H1 (cell line): ENCODE results near the gene PHLDB3. TPM values are rescaled to one million over a fixed set of nuclear protein-coding genes. Genes with fewer than 3 reads are reported as not detected.

Experiments used
- CTCF ChIA-PET: fragments of 300-600 bp; sonication (Branson Sonifier 250); formaldehyde crosslinking; loops from one replicate; lab custom pipeline; 2021; ENCODE audit not compliant: partially characterized antibody; lab: Charles Lee
- POLR2A ChIA-PET: fragments of 300-600 bp; sonication (Branson Sonifier 250); formaldehyde crosslinking; loops from one replicate; lab custom pipeline; 2021; ENCODE audit warnings: inconsistent platforms; ENCODE audit not compliant: partially characterized antibody; lab: Charles Lee
- DNase-seq, 2 experiments: peaks; one replicate each; pipeline versions ENCODE4 v3.0.0 to v3.0.0-alpha.2; 2010 to 2022; ENCODE audit warnings: low spot score in 2 of 2, low read depth in 1 of 2, mixed read lengths in 1 of 2
- FAIRE-seq: peaks from 2 replicates; lab custom pipeline; 2011; peaks lifted over from hg19 to GRCh38; lab: Jason Lieb, UNC
- H2AFZ ChIP-seq: 2 replicates; pipeline ENCODE4 v1.8.1; 2012; ENCODE audit warnings: low read length, inconsistent platforms
- H2AK5ac ChIP-seq: 2 replicates; pipeline ENCODE4 v1.6.1; 2013; ENCODE audit warnings: low read depth, low read length
- H2BK120ac ChIP-seq: replicated peaks from 2 replicates; pipeline ENCODE3; 2013; ENCODE audit warnings: low read depth, low read length, inconsistent platforms
- H2BK12ac ChIP-seq: 2 replicates; pipeline ENCODE4 v1.6.1; 2013; ENCODE audit warnings: low read depth, low read length
- H2BK15ac ChIP-seq: 2 replicates; pipeline ENCODE4 v1.6.1; 2013; ENCODE audit warnings: low read length
- H2BK20ac ChIP-seq: 2 replicates; pipeline ENCODE4 v1.6.1; 2013; ENCODE audit warnings: low read length
- H2BK5ac ChIP-seq: 2 replicates; pipeline ENCODE4 v1.6.1; 2013; ENCODE audit warnings: low read depth, low read length
- H3K14ac ChIP-seq: 2 replicates; pipeline ENCODE4 v1.6.1; 2013; ENCODE audit warnings: inconsistent platforms; ENCODE audit not compliant: insufficient read length
- H3K18ac ChIP-seq: 2 replicates; pipeline ENCODE4 v1.6.1; 2013; ENCODE audit warnings: low read length; ENCODE audit errors: extremely low read depth
- H3K23ac ChIP-seq: 2 replicates; pipeline ENCODE4 v1.6.1; 2013; ENCODE audit warnings: inconsistent platforms; ENCODE audit not compliant: insufficient read length
- H3K23me2 ChIP-seq: 2 replicates; pipeline ENCODE4 v1.6.1; 2013; ENCODE audit warnings: low read depth, low read length
- H3K27ac ChIP-seq: 2 replicates; pipeline ENCODE4 v1.6.1; 2011; ENCODE audit warnings: low read depth, low read length, inconsistent platforms
- H3K27me3 ChIP-seq, 4 experiments: replicated peaks in 1 of 4; 1 replicate in 1 of 4; 2 replicates in 3 of 4; pipeline versions ENCODE4 v1.6.1 to v1.8.1; 2011 to 2013; ENCODE audit warnings: low read length in 3 of 4, mild to moderate bottlenecking in 3 of 4, inconsistent platforms in 2 of 4, mixed read lengths in 2 of 4, moderate library complexity in 1 of 4; ENCODE audit not compliant: control insufficient read depth in 3 of 4, insufficient read depth in 3 of 4; ENCODE audit errors: extremely low read depth in 1 of 4
- H3K36me3 ChIP-seq, 4 experiments: 2 replicates each; pipeline versions ENCODE4 v1.6.1 to v1.8.1; 2011 to 2013; ENCODE audit warnings: mild to moderate bottlenecking in 4 of 4, low read length in 3 of 4, moderate library complexity in 2 of 4, control low read depth in 1 of 4, inconsistent platforms in 1 of 4; ENCODE audit not compliant: insufficient read depth in 4 of 4, control insufficient read depth in 2 of 4
- H3K4ac ChIP-seq: replicated peaks from 2 replicates; pipeline ENCODE3; 2013; ENCODE audit warnings: low read length, low read depth, mixed read lengths, inconsistent platforms; ENCODE audit not compliant: insufficient read length
- H3K4me1 ChIP-seq, 4 experiments: replicated peaks in 1 of 4; 1 replicate in 1 of 4; 2 replicates in 3 of 4; pipeline versions ENCODE4 v1.6.1 to v1.8.1; 2011 to 2013; ENCODE audit warnings: low read length in 3 of 4, inconsistent platforms in 2 of 4, mixed read lengths in 1 of 4; ENCODE audit not compliant: insufficient read depth in 4 of 4, control insufficient read depth in 3 of 4
- H3K4me2 ChIP-seq, 2 experiments: 2 replicates each; pipeline versions ENCODE4 v1.6.1 to v1.8.1; 2011 to 2013; ENCODE audit warnings: low read depth in 2 of 2, low read length in 2 of 2, control low read depth in 1 of 2, inconsistent platforms in 1 of 2, mild to moderate bottlenecking in 1 of 2; ENCODE audit not compliant: insufficient read depth in 1 of 2
- H3K4me3 ChIP-seq, 4 experiments: fragments of 200-600, 300-600 bp in 1 of 4; sonication (generic), shearing (Covaris generic), sonication (Bioruptor Twin) in 1 of 4; 2 replicates each; pipeline versions ENCODE4 v1.5.1 to v1.8.1; 2011 to 2016; ENCODE audit warnings: low read length in 4 of 4, low read depth in 3 of 4, control low read depth in 2 of 4, inconsistent platforms in 2 of 4, mild to moderate bottlenecking in 2 of 4, mixed read lengths in 1 of 4, moderate library complexity in 1 of 4; ENCODE audit not compliant: insufficient read depth in 2 of 4; ENCODE audit errors: extremely low read depth in 1 of 4
- H3K56ac ChIP-seq: replicated peaks from 2 replicates; pipeline ENCODE3; 2013; ENCODE audit warnings: low read depth, mild to moderate bottlenecking, mixed read lengths, low read length, inconsistent platforms; ENCODE audit not compliant: insufficient read length
- H3K79me1 ChIP-seq: 2 replicates; pipeline ENCODE4 v1.6.1; 2013; ENCODE audit warnings: low read depth, low read length, control low read depth
- H3K79me2 ChIP-seq, 2 experiments: 2 replicates each; pipeline versions ENCODE4 v1.6.1 to v1.8.1; 2012 to 2013; ENCODE audit warnings: low read length in 2 of 2, mild to moderate bottlenecking in 2 of 2, inconsistent platforms in 1 of 2; ENCODE audit not compliant: insufficient read depth in 2 of 2, control insufficient read depth in 1 of 2
- H3K9ac ChIP-seq, 4 experiments: replicated peaks in 1 of 4; 1 replicate in 1 of 4; 2 replicates in 3 of 4; pipeline versions ENCODE4 v1.6.1 to v1.8.1; 2011 to 2013; ENCODE audit warnings: low read depth in 3 of 4, low read length in 3 of 4, control low read depth in 2 of 4, mild to moderate bottlenecking in 2 of 4, moderate library complexity in 2 of 4, inconsistent platforms in 1 of 4; ENCODE audit errors: extremely low read depth in 1 of 4
- H3K9me3 ChIP-seq, 2 experiments: 2 replicates each; pipeline versions ENCODE4 v1.6.1 to v1.8.1; 2012 to 2013; ENCODE audit warnings: mild to moderate bottlenecking in 2 of 2, moderate library complexity in 2 of 2, control low read depth in 1 of 2, inconsistent platforms in 1 of 2, low read depth in 1 of 2, low read length in 1 of 2, mixed read lengths in 1 of 2; ENCODE audit not compliant: insufficient read depth in 2 of 2
- H4K20me1 ChIP-seq, 2 experiments: replicated peaks in 1 of 2; 2 replicates each; pipeline versions ENCODE3 to v1.8.1; 2011 to 2013; ENCODE audit warnings: inconsistent platforms in 2 of 2, low read length in 2 of 2, mild to moderate bottlenecking in 1 of 2; ENCODE audit not compliant: insufficient read depth in 2 of 2, control insufficient read depth in 1 of 2
- H4K5ac ChIP-seq: 2 replicates; pipeline ENCODE4 v1.6.1; 2013; ENCODE audit warnings: low read length, low read depth, mixed read lengths, inconsistent platforms; ENCODE audit not compliant: insufficient read length
- H4K8ac ChIP-seq: 2 replicates; pipeline ENCODE4 v1.8.0; 2013; ENCODE audit warnings: mild to moderate bottlenecking, moderate library complexity, low read length, inconsistent platforms; ENCODE audit not compliant: insufficient read depth; ENCODE audit errors: extremely low read depth
- H4K91ac ChIP-seq: replicated peaks from 2 replicates; pipeline ENCODE3; 2013; ENCODE audit warnings: low read length, mixed read lengths, inconsistent platforms; ENCODE audit not compliant: insufficient read length
- CBX8 ChIP-seq: fragments of 300-800, 300-1000 bp; sonication (generic); IDR thresholded peaks from 2 replicates; pipeline ENCODE4 v1.7.1; 2016; ENCODE audit warnings: low read depth, low read length, borderline replicate concordance
- CHD1 ChIP-seq: IDR thresholded peaks from 2 replicates; pipeline ENCODE4 v1.6.1; 2012; ENCODE audit warnings: low read depth, low read length, improper control_type of control experiment
- CHD2 ChIP-seq: IDR thresholded peaks from 2 replicates; pipeline ENCODE4 v1.6.1; 2012; ENCODE audit warnings: low read length, improper control_type of control experiment
- CREB1 ChIP-seq: IDR thresholded peaks from 2 replicates; pipeline ENCODE4 v1.6.1; 2012; ENCODE audit warnings: inconsistent platforms
- GABPA ChIP-seq: IDR thresholded peaks from 2 replicates; pipeline ENCODE4 v1.6.1; 2011; ENCODE audit warnings: mild to moderate bottlenecking, low read length, moderate library complexity, borderline replicate concordance; ENCODE audit not compliant: insufficient read depth
- MAFK ChIP-seq: IDR thresholded peaks from 2 replicates; pipeline ENCODE4 v1.6.1; 2012; ENCODE audit warnings: low read depth, mild to moderate bottlenecking, improper control_type of control experiment, low read length
- NANOG ChIP-seq: IDR thresholded peaks from 2 replicates; pipeline ENCODE4 v1.6.1; 2011; ENCODE audit warnings: low read length, low read depth, mild to moderate bottlenecking, inconsistent platforms; ENCODE audit not compliant: insufficient read depth, poor library complexity, severe bottlenecking
- PHF8 ChIP-seq: fragments of 200-600 bp; sonication (generic); conservative IDR thresholded peaks from 2 replicates; pipeline ENCODE4 v1.7.1; 2012; ENCODE audit warnings: low read depth, mild to moderate bottlenecking, inconsistent platforms, low read length, moderate library complexity
- POLR2A ChIP-seq, 2 experiments: IDR thresholded peaks; 1 replicate in 1 of 2; 2 replicates in 1 of 2; pipeline ENCODE4 v1.6.1; 2011; ENCODE audit warnings: low read depth in 2 of 2, low read length in 2 of 2, mild to moderate bottlenecking in 2 of 2; ENCODE audit errors: control extremely low read depth in 1 of 2
- RBBP5 ChIP-seq: IDR thresholded peaks from 2 replicates; pipeline ENCODE4 v1.7.1; 2012; ENCODE audit warnings: low read depth, mild to moderate bottlenecking, inconsistent platforms, low read length, moderate library complexity, borderline replicate concordance
- SP2 ChIP-seq: IDR thresholded peaks from 2 replicates; pipeline ENCODE4 v1.6.1; 2012; ENCODE audit warnings: mild to moderate bottlenecking, low read length, inconsistent platforms
- WGBS, 2 experiments: shearing (Covaris generic) in 1 of 2; methylation state at CpG; one replicate each; pipeline versions ENCODE4 v1.1.6 to v1.1.7; 2013 to 2015; ENCODE audit warnings: low lambda C conversion rate in 2 of 2, mixed read lengths in 2 of 2, inconsistent platforms in 1 of 2, low coverage in 1 of 2, missing lambda C conversion rate in 1 of 2; ENCODE audit not compliant: insufficient replicate concordance in 2 of 2, insufficient coverage in 1 of 2, insufficient read length in 1 of 2; ENCODE audit errors: extremely low coverage in 1 of 2, missing lambda C conversion rate in 1 of 2; 5-methylcytosine and 5-hydroxymethylcytosine counted together
- polyA plus RNA-seq, 7 experiments: library from polyadenylated mRNA; depleted of rRNA in 3 of 7; stranded (reverse) in 5 of 7; unstranded in 2 of 7; fragments of >200 nt in 5 of 7; fragments of 200-250 nt in 2 of 7; gene quantifications; 1 replicate in 5 of 7; 2 replicates in 1 of 7; 4 replicates in 1 of 7; pipeline versions ENCODE4 v1.2.1 to v1.2.3, GENCODE V29; 2011 to 2013; ENCODE audit warnings: missing spikeins in 2 of 7, mixed read lengths in 2 of 7
- total RNA-seq: library from RNA; stranded (reverse); fragmentation: NEBNext Ultra II Directional; extraction: Animal tissue kit (Norgen Biotek cat#: 25700); gene quantifications from 2 replicates; pipeline ENCODE4 v1.2.1, GENCODE V29; 2021

PHLDB3 gene
- total and polyA plus RNA-seq, 2 of the 8 experiments (the other 6 are each of a cell fraction or from before 2014, with no cell fraction given): 4.0 to 8.5 TPM

- 16% methylated on average over 46 of the region's 54 CpGs; no CpG with 5 or more reads in 1 of the 2 experiments for WGBS, 2 experiments
- Histone ChIP-seq H2BK12ac (peak within 1 kb of the TSS; percentile 75; the same call in 1 of the 2 replicates), H2AFZ (0 out of 2 replicates have a peak within 1 kb of the TSS, but pooled peaks have one; percentile 56), H3K4me2 (peak within 1 kb of the TSS; percentile 80 to 82), H2BK5ac (no peak within 1 kb of the TSS), H3K14ac (no peak within 1 kb of the TSS), H3K79me1 (no peaks in the 10 kb centered on the region), H3K56ac (peak within 1 kb of the TSS; percentile 11), H4K5ac (no peak within 1 kb of the TSS), H3K18ac (peak within 1 kb of the TSS; percentile 78), H2BK15ac (no peak within 1 kb of the TSS), H3K9me3 (no peaks in the 10 kb centered on the region; a peak in 1 of 4 replicates), H2AK5ac (no peak within 1 kb of the TSS), H3K79me2 (no peaks in the 10 kb centered on the region), H2BK120ac (no peak within 1 kb of the TSS), H3K4me1 (peaks cover 0 to 11% (median 5%) of the 10 kb centered on the region in 4 experiments; a peak in 6 of 7 replicates), H3K4me3 (peak within 1 kb of the TSS; percentile 64 to 92 (median 74)), H2BK20ac (no peak within 1 kb of the TSS), H4K91ac (no peak within 1 kb of the TSS), H3K27me3 (peaks cover 2 to 14% (median 10%) of the 10 kb centered on the region in 4 experiments), H3K36me3 (no peaks in the 10 kb centered on the region), H4K20me1 (peaks cover 0 to 1% of the 10 kb centered on the region in 2 experiments), H3K23ac (no peak within 1 kb of the TSS), H3K4ac (no peak within 1 kb of the TSS), H3K23me2 (peaks cover 15% of the 10 kb centered on the region), H3K27ac (no peak within 1 kb of the TSS), H3K9ac (peak within 1 kb of the TSS in 3 of 4 experiments; percentile 10 to 29 (median 28); a peak in 3 of 7 replicates), H4K8ac (no peak within 1 kb of the TSS; the same call in 1 of the 2 replicates)
- DNase-seq (peak in 1 of 2 experiments; percentile 92), FAIRE-seq (no peak)
- POLR2A ChIA-PET: interaction anchor here (0.5 to 1.5 kb wide), 4 partner anchors 25 to 85 kb away, joined by 3 to 4 read pairs (median 4); no protein-coding TSS in a partner anchor
- CTCF ChIA-PET: interaction anchor here (1.0 to 10.0 kb wide), 5 partner anchors 68 to 95 kb away, joined by 3 to 192 read pairs (median 4); partner anchors contain the start of gene IRGQ
- TF ChIP-seq CBX8 (no peak), PHF8 (peak; percentile 67), GABPA (no peak), SP2 (no peak), RBBP5 (no peak), CHD1 (no peak), MAFK (no peak), CREB1 (no peak; the same call in 1 of the 2 replicates), NANOG (no peak), POLR2A (IDR thresholded peaks at IDR 0.05; ENCODE audit: control extremely low read depth in 1 of 2, low read depth in 2 of 2, low read length in 2 of 2) (peak in 1 of 2 experiments; percentile 62; a peak in 1 of 3 replicates), CHD2 (no peak)
Measured at GRCh38 chr19:43526884-43527859, 22.6 kb upstream of the PHLDB3 start, which contains the start of gene ETHE1. TSS of gene ETHE1 (minus strand) at chr19:43527201. CDS start at chr19:43527177, 24 bp downstream.
